NCI-H345 treated with DMSO at 0.1 percent for 48 hours (cell line): ENCODE results near the gene PSORS1C1.

ENCODE experiments used
- DNase-seq: peaks from one replicate; lab custom pipeline; 2025; ENCODE audit not compliant: unreplicated experiment; lab: John Stamatoyannopoulos, UW

PSORS1C1 gene

DNA sequence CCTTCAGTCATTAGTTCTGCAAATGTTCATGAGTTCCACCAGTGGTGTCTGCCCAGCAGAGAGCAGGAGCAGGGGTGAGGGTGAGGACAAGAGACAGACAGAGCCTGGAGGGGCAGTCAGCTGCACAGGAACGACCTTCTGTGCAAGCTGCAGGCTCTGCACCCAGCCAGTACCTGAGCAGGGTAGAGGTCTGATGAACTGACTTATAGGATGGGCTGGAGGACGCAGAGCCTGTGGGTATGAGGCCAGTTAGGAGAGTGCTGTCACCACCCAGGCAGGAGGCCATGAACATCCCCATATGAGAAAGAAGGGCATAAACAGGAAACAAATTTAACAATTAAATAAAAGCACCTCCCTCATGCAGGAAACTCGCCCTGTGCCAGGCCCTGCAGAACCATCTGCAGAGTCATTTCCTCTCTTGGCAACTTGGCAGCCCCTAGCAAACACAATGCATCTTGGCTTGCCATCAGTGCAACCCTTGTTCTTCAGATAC, 20.2 kb upstream of the PSORS1C1 start:
- no peak for DNase-seq

DNA sequence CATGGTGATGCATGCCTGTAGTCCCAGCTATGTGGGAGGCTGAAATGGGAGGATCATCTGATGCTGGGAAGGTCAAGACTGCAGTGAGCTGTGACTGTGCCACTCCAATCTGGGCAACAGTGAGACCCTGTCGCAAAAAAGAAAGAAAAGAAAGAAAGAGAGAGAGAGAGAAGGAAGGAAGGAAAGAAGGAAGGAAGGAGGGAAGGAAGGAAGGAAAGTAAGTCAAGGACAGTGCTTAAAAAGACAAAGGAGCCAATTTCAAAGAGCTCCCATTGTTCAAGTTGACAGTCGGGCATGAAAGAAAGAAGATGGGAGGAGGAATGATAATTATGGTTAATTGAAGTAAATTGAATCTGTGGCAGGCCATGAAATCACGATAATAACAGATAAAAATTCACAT, 18.4 kb upstream of the PSORS1C1 start:
- no peak for DNase-seq

DNA sequence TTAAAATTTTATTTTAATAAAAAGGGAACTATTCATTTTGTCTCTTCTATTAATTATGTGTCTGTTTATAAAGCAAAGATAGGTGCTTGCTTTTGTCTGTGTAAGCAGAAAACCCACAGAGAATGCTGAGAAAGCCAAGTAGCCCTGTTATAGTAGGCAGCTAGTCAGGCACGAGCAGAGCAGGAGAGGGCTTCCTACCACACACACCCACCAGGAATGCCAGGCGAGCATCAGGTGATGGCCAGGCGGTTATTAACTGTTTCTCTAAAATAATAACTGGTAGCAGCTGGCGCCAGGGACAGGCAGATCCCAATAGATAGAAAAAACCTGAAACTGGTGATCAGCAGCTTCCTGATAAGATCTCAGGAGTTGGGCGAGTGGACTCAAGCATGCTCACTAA, 17.9 kb upstream of the PSORS1C1 start:
- no peak for DNase-seq

DNA sequence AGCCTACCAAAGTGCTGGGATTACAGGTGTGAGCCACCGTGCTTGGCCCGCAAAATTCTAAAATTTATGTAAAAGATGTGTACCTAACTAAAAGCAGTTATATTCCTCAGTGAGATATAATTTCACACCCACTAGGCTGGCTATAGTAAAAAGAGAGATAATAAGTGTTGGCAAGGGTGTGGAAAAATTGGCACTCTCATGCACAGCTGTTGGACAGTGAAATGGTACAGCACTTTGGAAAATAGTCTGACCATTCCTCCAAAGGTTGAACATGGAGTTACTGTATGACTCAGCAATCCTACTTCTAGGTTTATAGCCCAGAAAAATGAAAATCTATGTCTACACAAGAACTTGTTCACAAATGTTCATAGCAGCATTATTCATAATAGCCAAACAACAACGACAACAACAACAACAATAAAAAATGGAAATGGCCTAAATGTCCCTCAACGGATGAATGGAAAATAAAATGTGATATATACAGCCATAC, 16.1 kb upstream of the PSORS1C1 start:
- DNase-seq: no peak

DNA sequence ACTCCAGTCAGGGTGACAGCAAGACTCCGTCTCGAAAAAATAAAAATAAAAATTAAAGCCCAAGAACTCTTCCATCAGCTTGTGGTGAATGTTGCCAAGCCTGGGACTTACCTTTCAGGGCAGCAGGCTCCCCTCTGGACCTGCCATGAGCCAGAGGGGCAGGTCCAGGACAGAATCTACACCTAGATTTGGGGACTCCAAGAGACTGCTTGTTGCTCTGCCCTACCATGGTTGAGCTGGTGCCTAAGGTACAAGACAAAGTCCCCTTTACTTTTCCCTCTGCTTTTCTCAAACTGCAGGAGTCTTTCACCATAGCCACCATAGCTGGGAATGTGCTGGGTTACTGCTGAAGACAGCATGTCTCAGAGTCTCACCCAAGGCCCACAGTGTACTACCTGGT, 11.5 kb upstream of the PSORS1C1 start:
- DNase-seq: no peak

DNA sequence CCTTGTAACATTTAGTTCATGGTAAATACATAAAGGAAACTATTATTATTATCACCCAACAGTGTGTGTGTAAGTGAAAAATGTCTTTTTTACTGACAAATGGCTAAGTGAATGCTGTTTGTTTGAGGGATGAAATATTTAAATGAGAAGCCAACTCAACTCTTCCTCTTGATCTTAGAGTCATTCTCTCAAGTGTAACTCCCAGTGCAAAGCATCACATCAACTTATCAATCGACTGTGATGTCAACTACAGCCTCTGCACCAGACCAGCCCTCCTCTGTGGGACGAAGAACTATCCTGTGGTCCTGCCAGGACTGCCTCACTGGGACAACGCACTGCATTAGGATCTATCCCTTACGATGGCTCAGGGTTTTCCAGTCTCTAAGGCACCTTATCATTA, 7.5 kb upstream of the PSORS1C1 start:
- no peak for DNase-seq

DNA sequence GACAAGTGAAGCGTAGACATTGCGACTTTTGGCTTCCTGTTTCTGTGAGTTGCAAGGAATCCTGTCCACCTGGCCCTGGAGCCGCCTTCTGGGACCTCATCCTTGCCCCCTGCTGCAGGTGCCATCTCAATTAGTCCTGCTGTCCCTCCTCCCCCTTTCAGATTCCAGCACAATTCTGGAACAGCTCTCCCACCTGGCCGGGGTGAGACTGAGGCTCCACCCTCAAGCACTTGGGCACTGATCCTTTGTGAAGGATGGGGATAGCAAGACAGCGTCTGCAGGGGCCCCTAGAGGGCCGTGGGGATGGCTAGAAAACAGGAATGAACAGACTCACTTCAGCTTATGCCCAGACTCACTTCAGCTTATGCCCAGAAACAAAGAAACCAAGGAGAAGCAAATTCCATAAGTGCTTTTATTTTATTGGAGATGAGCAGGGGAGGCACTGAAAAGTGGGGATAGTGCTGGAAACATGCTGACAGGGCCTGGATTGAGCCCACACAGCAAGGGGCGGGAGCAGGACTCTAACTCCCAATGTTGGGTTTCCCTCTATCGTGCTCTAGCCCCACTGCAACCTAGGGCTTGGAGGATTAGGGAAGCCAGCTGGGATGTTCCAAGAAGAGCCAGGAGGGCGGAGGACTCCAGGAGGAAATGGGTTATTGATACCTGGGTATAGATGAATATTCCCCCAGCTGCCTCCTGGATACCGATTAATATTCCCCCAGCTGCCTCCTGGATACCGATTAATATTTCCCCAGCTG, 3.6 kb upstream of the PSORS1C1 start:
- no peak for DNase-seq

DNA sequence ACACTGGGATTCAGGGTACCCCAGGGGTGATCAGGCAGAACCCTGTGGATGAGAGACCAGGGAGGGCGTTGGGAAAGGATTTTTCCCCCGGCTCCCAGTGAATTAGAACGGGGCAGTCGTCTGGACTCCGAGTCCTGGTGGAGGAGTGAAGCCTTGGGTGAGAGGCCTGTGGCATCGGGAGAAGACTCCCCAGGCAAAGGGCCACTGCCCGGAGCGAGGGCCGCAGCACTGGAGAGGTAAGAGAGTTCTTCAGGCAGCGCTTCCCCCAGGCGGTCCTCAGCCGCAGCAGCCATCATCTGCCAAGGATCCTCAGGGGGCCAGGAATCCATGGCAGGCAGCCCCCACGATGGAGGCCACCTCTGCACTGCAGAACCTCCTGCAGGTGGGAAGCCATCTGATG, 2.9 kb upstream of the PSORS1C1 start:
- DNase-seq: no peak

DNA sequence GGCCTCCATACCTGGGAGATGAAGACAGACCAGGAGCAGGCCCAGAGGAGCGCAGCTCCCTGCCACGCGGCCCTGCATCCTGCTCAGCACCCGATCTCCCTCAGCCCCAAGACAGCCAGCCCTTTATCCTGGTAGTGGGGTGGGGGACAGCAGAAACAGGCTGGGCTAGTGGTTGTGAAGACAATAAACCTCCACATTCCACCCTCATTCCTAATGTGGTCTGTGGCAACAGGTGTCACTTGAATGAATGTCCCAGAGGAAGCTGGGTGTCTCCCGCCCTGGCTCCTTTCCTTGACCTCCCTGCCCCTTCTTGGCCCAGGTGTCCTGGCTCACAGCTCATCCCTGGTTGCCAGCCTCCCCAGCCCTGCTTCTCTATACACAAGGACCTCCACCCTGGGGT, 2.1 kb upstream of the PSORS1C1 start, which contains the start of gene C6orf15:
Gene C6orf15, minus strand, starts transcription at position 98 of the 400 bp plus-strand sequence. Its CDS starts 20 bp downstream, at position 78.
- no peak for DNase-seq

DNA sequence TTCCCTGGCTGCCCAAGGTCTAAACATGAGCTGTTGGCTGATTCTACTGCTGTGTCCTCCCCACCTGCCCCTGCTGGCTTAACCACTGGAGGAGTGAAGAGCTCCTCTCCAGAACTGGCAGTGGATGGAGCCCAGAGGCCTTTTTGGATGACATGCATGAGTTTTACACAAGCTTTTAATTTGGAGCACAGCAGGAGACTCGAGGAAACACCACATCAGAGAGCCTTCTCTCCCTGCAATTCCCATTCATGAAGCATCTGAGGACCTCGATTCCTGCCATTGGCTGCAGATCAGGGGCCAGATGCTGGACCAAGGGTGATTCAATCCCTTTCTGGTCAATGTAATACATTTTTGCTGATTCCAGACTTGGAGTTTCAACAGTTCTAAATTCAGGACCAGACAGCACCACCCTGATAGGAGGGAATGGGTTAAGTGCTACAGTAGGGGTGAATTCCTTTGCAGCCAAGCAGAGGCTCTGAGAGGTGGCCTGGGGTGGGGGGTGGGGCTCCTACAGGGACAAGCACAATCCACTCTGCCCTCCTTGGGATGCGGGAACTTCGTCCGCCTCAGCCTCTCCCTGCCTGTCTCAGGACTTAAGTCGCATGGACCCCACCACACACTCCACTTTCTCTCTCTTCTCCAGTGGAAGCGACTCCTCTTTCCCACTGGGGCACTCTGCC, 599 bp upstream of the PSORS1C1 start:
- DNase-seq: no peak

DNA sequence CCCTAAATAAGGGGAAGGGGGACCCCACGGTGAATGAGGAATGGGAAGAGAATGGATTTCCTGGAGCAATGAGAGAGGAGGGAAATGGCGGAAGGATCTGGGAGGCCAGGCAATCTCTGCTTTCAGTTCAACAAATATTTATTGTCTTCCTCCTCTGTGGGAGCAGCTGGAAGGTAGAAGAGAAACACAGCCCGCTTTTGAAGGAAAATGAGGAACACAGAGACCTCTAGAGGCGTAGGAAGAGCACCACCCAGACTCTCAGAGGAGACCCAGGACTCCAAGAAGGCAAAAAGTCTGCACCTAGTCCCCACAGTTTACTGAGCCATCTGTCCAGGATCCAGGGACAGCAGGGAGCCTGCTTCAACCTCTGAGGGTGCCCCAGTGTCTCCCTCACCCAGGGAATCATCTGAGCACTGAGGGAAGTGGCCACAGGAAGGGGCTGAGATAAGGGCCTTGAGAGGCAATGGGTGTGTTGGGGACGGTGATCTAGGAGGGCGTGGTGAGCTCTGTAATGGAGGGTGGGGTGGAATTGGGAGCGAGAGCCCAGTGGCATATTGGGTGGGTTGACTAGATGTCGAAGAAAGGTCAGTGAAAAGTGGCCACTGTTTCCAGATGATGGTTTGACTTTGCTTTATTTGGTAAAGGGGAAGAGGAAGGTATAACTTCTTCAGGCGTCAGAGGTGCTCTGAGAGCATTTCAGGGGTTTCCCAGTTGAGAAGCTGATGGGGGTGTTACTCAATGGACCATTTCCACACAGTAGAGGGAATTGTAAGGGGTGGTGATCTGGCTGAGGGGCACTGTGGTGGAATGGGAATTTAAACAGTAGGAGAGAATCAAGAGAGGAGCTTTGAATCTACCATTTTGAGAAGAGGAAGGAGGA, 610 bp downstream of the PSORS1C1 start:
- DNase-seq: no peak

DNA sequence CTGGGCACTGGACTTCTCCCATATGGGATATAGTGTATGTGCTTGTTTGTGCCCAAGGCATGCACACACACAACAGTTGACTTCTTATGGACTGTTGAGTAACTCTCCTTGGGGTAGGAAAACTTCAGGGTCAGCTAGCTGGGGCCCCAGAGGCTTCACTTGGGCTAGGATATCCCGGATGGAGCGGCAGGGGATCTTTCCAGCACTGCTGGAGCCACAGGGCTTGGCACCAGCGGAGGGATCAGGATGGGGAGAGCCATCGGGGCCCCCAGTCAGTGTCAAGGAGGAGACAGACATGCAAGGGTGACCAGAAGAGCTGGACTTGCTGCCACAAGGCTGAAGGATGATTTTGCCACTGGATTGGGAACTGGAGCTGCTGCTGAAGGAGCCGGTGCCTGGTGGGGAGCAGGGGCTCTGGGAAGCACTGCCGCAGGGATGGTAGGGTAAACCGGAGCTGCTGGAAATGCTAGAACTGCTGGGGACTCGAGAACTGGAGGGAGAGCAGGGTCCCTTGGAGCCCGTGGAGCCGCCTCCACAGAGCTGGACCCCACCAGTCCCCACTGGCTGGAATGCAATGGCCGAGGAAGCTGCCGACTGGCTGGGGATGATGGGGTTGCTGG, 1.5 kb downstream of the PSORS1C1 start:
- no peak for DNase-seq

DNA sequence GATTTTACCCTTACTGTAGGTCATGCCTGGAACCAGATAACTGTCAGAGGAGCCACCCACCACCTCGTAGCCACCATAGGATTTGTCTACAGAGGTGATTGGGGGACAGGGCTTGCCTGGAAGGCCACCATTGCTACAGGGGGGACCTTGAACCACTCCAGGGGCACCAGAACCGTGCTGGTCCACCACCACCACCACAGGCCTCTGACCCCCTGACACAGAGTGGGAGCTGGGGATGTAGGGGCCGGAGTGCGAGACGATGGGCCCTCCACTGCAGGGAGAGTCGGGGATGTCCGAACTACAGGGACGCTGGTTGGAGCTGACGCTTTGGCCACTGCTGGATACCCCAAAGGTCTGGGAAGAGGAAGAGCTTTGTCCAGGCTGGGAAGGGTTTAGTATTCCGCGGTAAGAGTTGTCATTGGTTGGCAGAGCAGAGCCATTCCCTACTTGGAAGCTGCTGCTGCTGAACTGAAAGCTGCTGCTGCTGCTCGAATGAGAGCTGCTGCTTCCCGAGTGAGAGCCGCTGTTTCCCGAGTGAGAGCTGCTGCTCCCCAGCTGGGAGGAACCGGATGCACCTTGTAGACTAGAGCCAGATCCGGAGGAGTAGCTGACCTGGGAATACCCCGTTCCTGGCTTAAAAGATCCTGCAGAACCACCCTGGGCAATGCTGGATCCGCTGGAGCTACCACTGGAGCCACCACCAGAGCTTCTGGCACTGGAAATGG, 2.2 kb downstream of the PSORS1C1 start:
- no peak for DNase-seq

DNA sequence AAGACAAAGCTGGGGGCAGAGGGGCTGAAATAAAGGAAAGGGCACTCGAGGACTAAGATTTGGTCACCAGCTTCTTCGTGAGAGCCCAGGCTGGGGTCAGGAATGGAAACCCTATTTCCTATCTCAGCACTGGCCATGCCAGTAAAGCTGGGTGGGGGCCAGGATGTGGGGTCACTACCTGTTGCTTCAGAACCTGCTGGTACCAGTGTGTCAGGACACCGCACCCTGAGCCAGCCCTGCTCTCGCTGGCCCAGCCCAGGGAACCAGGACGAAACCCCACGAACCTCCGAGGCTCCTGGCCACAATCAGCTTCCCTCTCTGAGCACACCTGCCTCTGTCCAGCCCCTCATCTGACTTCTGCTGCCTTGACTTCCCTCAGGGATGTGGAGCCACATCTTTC, 3.6 kb downstream of the PSORS1C1 start:
- no peak for DNase-seq

DNA sequence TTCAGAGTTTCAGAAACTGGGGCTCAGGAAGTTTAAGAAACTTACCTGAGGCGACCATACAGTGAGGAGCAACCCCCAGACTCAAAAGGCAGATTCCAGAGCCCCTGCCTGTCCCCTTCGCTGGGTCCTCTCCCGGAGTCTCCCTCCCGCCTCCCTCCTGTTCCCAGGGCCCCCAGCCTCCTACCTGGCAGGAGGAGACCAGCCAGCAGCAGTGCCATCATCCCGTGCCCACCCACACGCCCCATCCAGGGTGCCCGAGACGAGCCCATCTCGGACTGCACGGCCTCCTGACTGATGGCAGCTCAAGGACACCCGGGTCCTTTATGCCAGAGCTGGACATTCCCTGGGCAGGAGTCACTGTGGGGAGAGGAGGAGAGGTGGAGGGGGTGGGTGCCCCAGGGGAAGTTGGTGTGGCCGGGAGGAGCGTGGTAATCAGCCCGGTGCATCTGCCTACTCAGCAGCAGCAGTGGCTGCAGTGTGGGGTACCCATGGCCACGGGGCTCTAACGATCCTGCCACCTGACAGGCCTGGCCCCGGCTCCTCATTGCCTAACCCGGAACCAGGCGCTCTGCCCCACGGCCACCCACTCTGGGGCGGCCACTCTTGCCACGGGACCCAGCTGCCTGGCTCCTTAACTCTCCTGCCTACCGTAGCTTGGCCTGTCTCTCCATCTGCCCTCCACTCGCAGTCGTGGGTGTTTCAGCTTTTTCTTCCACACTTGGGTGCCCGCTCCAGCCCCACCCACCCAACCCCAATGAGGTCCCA, 5.7 kb downstream of the PSORS1C1 start, which contains the start of gene CDSN:
Gene CDSN, minus strand, starts transcription at position 296 of the 765 bp plus-strand sequence. Its CDS starts 27 bp downstream, at position 269.
- no peak for DNase-seq

DNA sequence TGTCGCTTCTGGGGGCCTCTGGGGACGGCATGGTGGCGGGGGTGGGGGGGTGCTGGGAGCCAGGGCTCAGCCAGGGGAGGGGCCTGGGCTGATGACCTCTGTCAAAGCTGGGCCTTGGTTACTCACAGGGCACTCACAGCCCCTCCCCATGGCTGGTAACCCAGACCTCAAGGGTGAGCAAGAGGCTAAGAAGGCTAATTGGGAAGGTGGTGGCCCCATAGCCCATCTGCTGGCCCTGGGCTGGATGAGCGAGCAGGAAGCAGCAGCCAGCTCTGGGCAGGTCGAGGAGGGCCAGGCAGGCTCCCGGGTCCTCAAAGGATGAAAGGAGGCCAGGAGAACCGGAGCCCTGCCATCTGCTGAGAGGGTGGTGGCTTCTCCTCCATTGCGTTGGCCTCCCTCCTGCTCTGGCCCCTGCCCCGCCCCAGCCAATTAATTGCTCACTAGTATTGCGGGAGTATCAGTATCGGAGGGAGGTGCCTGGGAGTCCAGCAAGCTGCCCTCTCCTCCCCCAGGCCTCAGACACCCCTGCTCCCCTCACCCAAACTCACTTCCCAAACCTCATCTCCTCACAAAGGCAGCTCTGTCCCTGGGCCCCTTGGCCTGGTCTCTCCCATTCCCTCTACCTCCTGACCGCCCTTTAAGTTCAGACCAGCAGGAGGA, 6.7 kb downstream of the PSORS1C1 start:
- no peak for DNase-seq

DNA sequence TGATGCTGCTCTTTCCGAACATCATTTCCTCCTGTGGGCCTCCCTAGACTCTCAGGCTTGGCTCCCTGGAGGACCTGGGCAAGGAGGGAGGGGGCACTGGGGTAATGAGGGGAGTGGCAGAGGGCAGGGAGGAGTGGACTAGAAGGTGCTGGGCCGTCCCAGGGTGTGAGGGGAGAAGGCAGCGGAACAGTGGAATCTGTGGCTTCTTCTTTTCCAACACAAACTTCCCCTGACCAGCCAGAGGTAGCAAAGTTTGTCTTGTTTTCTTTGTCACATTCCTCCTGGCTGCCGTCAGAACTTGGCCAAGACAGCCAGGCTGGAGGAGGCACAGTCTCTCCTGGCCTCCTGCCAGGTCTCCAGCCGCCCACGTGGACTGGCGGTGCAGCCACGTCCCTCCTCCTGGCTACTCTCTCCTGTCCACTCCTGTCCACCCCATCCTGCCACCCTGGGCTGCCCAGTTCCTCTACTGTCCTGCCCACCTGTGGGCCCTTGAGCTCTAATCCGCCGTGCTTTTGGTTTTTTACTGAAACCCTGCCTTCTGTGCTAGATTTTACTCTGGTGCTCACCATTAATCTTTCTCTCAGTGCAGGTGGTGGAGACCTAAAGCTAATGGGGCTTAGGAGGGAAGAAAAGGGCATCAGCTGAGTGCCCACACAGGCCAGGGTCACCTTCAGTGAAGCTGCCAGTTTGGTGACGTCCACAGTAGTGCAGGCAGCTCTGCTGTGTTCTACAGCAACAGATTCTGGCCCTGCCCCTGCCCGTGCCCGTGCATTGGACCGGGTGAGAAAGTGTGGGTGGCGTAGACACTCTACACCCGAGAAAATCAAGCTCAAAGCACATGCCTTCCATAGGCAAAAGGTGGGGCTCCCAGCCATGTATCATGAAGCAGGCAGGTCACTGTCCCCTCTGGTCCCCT, 8.4 kb downstream of the PSORS1C1 start:
- DNase-seq: no peak

DNA sequence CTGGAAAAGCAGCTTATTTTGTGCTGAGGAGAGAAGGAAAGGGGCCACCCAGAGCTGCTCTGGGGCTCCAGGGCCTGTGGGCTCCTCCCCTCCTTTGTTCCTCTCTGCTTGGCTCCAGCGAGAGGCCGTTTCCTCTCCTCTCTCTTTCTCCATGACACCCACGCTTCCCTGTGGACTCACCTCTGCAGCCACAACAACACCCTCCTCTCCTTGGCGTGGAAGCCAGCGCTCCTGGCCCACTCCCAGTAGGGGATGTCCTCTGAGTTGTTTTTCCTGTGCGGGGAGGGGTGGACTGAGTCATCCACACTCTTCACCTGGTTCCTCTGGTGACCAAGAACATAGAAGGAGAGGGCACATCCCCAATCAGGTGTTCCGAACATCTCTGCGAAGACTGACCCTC, 10.6 kb downstream of the PSORS1C1 start:
- DNase-seq: no peak
